Superior temporal gyrus (tissue), 1 donor: Measurements from ENCODE around the gene TSC22D2.
"Not testable (repeated sequence)": the region's sequence is repeated elsewhere in the genome, so short reads cannot be mapped to it uniquely, and the experiment has no call there.

Experiments used
- DNase-seq: peaks from one replicate; pipeline ENCODE4 v3.0.0-alpha.2; 2016; ENCODE audit errors: extremely low spot score

TSC22D2 gene

GRCh38 chr3:150490277-150490986 is 82.3 kb downstream of the TSC22D2 start:
- DNase-seq = no peak

GRCh38 chr3:150494411-150494977 is 86.4 kb downstream of the TSC22D2 start:
- DNase-seq = peak; percentile 12

DNA sequence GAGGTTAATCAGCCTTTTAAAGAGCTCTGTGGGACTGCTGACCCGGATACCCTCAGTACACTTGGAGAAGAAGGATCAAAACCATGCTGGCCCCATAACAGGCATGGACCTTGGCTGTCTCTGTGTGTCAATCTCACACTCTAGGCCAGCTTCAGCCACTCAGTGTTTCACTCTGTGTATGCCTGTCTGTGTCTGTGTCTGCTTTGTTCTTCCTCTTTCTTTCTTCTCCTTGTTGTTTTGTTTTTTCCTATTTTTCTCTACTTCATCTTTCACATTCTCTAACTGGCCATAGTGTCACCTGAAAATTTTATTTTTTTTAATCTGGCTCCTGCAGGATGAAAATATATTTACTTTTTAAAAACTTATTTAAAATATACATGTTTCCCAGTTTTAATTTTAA is 87.1 kb downstream of the TSC22D2 start:
- peak; percentile 17 for DNase-seq

GRCh38 chr3:150495563-150496168 is 87.6 kb downstream of the TSC22D2 start:
- peak; percentile 95 for DNase-seq

DNA sequence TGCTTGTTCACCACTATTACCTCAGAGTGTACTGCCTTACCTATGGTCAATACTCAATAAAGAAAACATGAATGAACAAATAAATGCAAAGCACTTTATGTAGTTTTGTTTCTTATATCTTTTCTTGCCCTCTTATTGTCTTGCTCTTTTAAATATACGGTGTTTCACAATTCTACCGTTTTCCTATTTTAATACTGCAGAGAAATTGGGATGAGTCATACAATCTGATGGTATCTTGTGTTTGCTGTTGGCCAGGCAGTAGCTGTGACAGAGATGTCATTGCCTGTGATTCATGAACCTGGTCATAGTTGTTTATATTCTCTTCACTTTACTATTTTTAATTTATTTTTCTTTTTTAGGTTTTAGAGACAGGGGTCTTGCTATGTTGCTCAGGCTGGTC is 89.9 kb downstream of the TSC22D2 start:
- DNase-seq = no peak

DNA sequence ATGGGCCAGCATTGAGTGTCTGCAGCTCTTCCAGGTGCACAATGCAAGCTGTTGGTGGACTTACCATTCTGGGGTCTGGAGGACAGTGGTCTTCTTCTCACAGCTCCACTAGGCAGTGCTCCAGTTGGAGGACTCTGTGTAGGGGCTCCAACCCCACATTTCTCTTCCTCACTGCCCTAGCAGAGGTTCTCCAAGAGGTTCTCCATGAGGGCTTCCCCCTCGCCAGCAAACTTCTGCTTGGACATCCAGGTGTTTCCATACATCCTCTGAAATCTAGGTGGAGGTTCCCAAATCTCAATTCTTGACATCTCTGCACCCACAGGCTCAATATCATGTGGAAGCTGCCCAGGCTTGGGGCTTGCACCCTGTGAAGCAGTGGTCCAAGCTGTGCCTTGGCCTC is 92.9 kb downstream of the TSC22D2 start:
- not testable (repeated sequence) for DNase-seq

- DNase-seq = no peak
Measured at GRCh38 chr3:150503402-150504099, 95.5 kb downstream of the TSC22D2 start.

DNA sequence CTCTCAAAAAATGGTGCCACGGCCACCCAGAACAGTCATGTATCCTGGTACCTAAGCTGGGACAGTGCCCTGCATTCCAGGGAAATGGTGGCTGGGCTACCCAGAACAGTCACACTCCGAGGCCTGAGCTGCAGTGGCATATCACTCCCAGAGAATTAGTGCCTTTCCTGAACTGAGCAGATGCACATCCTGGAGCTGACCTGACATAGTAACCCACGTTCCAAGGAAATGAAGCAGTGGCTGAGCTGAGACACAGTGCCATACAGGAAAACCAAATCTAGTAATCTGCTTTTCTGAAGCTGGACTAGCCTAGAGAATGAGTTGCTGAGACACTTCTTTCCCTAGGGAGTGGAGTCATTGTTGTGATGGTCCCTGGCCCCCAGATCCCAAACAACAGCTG is 96.4 kb downstream of the TSC22D2 start:
- no peak for DNase-seq

DNA sequence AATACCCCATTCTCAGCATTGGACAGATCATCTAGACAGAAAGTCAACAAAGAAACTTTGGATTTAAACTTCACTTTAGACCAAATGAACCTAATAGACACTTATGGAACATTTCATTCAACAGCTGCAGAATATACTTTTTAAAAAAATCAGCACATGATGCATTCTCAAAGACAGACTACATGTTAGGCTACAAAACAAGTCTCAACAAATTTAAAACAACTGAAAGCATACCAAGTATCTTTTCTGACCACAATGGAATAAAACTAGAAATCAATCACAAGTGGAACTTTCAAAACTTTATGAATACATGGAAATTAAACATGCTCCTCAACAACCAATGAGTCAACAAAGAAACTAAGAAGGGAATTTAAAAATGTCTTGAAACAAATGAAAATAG is 100.3 kb downstream of the TSC22D2 start:
- DNase-seq = no peak

DNA sequence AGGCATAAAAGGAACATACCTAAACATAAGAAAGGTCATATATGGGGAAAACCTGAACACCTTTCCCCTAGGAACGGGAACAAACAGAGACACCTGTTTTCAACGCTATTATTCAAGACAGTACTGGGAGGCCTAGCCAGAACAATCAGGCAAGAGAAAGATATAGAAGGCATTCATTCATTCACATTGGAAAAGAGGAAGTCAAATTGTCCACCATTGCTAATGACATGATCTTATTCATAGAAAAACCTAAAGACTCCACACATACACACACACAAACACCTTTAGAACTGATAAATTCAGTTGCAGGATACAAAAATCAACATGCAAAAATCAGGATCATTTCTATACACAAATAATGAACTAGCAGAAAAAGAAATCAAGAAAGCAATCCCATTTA is 101.7 kb downstream of the TSC22D2 start:
- no peak for DNase-seq

GRCh38 chr3:150511122-150511821 is 103.2 kb downstream of the TSC22D2 start:
- DNase-seq = no peak

DNA sequence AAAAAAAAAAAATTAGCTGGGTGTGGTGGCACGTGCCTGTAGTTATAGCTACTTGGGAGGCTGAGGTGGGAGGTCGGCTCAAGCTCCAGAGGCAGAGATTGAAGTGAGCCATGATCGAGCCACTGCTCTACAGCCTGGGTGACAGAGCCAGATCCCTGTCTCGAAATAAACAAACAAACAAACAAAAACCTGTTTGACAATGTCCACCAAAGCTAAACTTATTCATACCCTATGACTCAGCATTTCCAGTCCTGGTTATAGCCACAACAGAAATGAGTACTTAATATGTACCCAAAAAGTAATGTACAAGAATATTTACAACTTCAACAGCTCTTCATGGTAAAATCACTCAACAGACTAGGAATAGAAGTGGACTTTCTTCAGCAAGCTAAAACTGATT is 107.1 kb downstream of the TSC22D2 start:
- DNase-seq = no peak
